SIG-M5 (cell line): ENCODE measurements around the gene SPEM2.
"Not testable (repeated sequence)": the region's sequence is repeated elsewhere in the genome, so short reads cannot be mapped to it uniquely, and the experiment has no call there.

Experiments
- DNase-seq: peaks from one replicate; lab custom pipeline; 2025; lab: John Stamatoyannopoulos, UW

The SPEM2 gene

GRCh38 chr17:7442142-7442541, 16.7 kb downstream of the SPEM2 start:
- DNase-seq, result no peak

- no peak for DNase-seq
Measured at GRCh38 chr17:7443499-7444485, 18.4 kb downstream of the SPEM2 start.

DNA sequence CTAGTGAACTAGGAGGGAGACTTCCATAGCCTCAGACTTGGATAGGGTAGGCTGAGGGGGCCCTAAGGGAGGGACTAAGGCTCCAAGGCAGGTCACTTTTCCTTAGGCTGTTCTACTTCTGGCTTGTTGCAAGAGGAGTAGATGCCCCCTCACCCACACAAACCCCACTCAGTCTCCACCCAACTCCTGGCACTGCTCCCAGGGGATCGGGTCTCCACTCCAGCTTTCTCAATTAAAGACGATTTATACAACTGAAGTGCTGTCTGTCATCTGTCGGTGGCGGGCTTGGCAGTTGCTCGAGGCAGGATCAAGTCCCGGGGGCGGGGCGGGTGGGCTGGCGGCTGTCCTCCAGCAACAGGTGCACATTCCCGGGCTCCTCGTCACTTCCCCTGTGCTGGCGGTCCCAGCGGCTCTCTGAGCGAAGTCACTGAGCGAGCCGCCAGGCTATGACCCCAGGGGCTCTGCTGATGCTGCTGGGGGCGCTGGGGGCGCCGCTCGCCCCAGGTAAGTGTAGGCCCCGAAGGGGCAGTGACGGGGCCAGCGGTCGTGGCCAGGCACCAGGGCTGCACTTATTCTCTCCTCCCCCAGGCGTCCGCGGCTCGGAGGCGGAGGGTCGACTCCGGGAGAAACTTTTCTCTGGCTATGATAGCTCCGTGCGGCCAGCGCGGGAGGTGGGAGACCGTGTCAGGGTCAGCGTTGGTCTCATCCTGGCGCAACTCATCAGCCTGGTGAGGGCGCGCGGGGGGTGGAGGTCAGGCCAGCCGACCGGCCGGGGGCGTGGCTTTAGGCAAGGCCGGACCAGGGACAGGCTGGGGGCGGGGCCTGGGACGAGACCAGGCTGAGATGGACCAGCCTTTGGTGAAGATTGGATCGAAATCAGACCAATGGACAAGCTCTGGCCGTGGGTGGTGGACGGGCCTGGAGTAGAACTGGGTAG, 19.5 kb downstream of the SPEM2 start, which contains the start of gene CHRNB1:
CHRNB1 (plus strand) TSS at position 380 of the 937 bp plus-strand sequence; CDS start at position 447, 67 bp downstream.
- DNase-seq, result no peak

DNA sequence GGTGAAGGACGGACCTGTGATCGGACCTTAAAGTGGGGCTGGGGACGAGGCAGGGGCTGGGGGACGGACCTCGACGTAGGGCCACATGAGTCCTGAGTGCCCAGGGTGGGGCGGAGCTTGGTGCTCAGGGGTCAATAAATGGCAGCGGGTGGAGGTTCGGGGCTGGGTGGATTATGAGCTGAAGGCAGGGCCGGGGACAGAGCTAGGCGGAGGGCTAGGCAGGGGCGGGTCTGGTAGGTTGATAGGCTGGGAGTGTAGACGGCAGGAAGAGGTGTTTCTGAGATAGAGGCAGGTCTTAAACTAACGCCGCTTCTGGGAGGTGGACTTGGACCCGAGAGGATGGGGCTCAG, 20.2 kb downstream of the SPEM2 start:
- DNase-seq, result no peak

DNA sequence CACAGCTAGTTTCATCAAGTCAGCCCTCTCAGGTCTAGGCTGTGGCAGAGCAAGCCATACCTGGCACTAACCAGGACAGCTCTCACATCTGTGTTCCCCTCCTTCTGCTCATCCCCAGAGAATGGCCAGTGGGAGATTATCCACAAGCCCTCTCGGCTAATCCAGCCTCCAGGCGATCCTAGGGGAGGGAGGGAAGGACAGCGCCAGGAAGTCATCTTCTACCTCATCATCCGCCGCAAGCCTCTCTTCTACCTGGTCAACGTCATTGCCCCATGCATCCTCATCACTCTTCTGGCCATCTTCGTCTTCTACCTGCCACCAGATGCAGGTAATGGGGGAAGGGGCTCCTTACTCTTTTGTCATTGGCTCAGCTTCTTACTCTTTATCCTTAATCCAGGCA, 23.0 kb downstream of the SPEM2 start:
- no peak for DNase-seq

DNA sequence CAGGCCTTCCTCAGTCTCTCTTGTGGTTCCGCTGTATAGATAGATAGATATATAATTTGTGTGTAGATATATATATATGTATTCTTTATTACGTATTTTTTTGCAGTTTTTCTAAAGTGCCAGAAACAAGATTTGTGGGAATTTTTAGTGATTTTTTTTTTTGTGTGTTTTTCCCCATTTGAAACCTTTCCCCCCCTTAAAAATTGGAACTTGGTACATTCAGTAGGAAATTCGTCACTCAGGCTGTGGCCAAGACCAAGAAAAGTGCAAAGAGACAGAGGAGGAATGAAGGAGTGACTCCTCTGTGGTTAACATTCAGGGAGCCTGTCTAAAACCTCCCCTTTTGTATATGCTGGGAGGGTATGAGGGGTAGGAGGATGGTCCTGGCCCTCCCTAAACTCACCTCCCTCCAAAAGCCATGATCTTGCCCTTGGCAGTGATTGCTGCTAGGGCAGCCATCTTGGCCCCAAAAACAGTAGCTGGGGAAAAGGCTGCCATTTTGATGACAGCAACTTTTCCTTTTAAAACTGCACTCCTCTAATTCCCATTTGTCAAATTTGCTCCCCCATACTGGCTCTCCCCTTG, 34.6 kb downstream of the SPEM2 start:
- no peak for DNase-seq

- DNase-seq, result no peak
Measured at GRCh38 chr17:7460850-7461660, 35.6 kb downstream of the SPEM2 start.

- DNase-seq, result no peak
Measured at GRCh38 chr17:7462474-7463371, 37.3 kb downstream of the SPEM2 start.

DNA sequence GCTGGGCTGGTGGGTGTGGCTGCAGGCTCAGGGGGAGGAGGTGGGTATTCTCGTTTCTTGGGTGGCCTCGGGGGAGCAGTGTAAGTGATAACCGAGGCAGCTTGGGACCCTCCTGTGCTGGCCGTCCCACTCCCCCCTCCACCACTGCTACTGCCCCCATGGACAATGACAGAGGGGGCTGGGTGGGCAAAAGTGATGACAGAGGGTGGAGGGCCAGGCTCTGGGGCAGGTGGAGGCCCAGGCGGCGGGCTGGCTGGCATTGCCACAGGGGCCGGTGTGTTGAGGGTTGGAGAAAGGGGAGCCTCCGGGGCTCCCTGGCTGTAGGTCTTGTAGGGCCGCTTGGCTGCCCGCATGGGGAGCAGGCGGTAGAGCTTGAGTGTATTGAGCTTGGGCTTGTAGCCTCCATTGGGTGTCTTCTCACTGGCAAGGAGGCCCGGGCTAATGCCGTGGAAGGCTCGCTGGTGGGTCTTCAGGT, 38.0 kb downstream of the SPEM2 start:
- DNase-seq, result no peak

DNA sequence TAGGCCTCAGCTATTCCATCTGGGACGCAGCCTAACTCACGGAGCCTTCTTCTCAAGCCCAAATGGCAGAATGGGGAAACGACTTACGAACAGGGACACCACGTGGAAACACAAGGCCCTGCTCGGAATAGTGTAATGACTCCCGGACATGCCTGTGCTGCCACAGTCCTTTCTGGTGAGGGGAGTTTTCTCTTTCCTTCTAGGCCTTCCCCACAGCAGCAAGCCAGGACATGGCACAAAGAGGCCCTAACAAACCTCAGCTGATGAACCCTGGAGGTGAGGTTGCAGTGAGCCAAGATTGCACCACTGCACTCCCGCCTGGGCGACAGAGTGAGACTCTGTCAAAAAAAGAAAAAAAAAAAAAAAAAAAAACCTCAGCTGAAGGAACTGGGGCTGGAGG, 38.7 kb downstream of the SPEM2 start:
- no peak for DNase-seq

GRCh38 chr17:7465597-7466275, 40.3 kb downstream of the SPEM2 start:
- DNase-seq, result no peak

- no peak for DNase-seq
Measured at GRCh38 chr17:7466318-7466638, 40.9 kb downstream of the SPEM2 start.

- DNase-seq, result no peak
Measured at GRCh38 chr17:7466639-7467341, 41.4 kb downstream of the SPEM2 start.

GRCh38 chr17:7467498-7467897, 42.1 kb downstream of the SPEM2 start:
- no peak for DNase-seq

GRCh38 chr17:7468290-7468689, 42.9 kb downstream of the SPEM2 start:
- DNase-seq, result no peak

GRCh38 chr17:7468804-7469389, 43.5 kb downstream of the SPEM2 start:
- DNase-seq, result no peak

GRCh38 chr17:7469843-7470242, 44.4 kb downstream of the SPEM2 start:
- DNase-seq, result not testable (repeated sequence)

DNA sequence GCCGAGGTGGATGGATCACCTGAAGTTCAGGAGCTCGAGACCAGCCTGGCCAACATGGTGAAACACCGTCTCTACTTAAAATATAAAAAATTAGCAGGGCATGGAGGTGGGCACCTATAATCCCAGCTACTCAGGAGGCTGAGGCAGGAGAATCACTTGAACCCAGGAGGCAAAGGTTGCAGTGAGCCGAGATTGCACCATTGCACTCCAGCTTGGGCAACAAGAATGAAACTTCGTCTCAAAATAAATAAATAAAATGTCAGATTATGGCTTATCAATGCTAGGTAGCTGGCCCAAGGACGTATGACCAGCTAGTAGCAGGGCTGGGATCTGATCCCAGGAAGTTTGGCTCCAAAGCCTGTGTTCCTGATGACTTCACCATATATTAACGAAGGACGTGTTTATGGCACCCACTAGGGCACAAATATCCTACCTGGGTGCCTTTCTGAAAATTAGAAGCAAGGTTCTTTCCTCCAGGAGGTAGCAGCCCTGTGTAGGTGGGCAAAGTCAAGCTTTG, 45.1 kb downstream of the SPEM2 start:
- DNase-seq, result not testable (repeated sequence)
